BJ (cell line): ENCODE measurements around the gene PARM1. TPM values are rescaled to one million over a fixed set of nuclear protein-coding genes. Genes with fewer than 3 reads are reported as not detected.

Experiments
- CTCF ChIA-PET: fragments of 350-600 bp; formaldehyde crosslinking; extraction: SDS; loops from one replicate; lab custom pipeline; 2021; ENCODE audit warnings: antibody characterized with exemption, inconsistent platforms; lab: Yijun Ruan, JAX
- POLR2A ChIA-PET: fragments of 300-600 bp; sonication (Branson Sonifier 250); formaldehyde crosslinking; extraction: SDS; loops from one replicate; lab custom pipeline; 2021; ENCODE audit warnings: antibody characterized with exemption; lab: Charles Lee
- DNase-seq: peaks from one replicate; pipeline ENCODE4 v3.0.0-alpha.2; 2011; ENCODE audit warnings: low read depth
- H3K27me3 ChIP-seq: 2 replicates; pipeline ENCODE4 v1.6.0; 2011; ENCODE audit warnings: low read length; ENCODE audit not compliant: control insufficient read depth, insufficient read depth
- H3K36me3 ChIP-seq: 2 replicates; pipeline ENCODE4 v1.5.1; 2011; ENCODE audit warnings: low read length; ENCODE audit not compliant: control insufficient read depth, insufficient read depth
- H3K4me3 ChIP-seq: 2 replicates; pipeline ENCODE4 v1.5.1; 2011; ENCODE audit warnings: low read depth, mild to moderate bottlenecking, control low read depth, low read length
- polyA plus RNA-seq: library from polyadenylated mRNA; depleted of rRNA; stranded (reverse); fragments of >200 nt; gene quantifications from 2 replicates; pipeline ENCODE4 v1.2.3, GENCODE V29; 2011
- TF ChIP-seq, protein P1 (sequence below): IDR thresholded peaks from 2 replicates; pipeline ENCODE4 v1.5.1; 2011; ENCODE audit warnings: low read depth, mild to moderate bottlenecking, control low read depth, inconsistent platforms, low read length, moderate library complexity; ENCODE audit not compliant: insufficient read depth

The PARM1 gene
- polyA plus RNA-seq, 1 experiment, result 0.01 TPM

- CTCF ChIA-PET, result no interaction called here
- Histone ChIP-seq H3K27me3 (no peaks in the 10 kb centered on the region), H3K36me3 (no peaks in the 10 kb centered on the region), H3K4me3 (no peak overlapping the region)
- POLR2A ChIA-PET, result no interaction called here
- TF ChIP-seq, protein P1, sequence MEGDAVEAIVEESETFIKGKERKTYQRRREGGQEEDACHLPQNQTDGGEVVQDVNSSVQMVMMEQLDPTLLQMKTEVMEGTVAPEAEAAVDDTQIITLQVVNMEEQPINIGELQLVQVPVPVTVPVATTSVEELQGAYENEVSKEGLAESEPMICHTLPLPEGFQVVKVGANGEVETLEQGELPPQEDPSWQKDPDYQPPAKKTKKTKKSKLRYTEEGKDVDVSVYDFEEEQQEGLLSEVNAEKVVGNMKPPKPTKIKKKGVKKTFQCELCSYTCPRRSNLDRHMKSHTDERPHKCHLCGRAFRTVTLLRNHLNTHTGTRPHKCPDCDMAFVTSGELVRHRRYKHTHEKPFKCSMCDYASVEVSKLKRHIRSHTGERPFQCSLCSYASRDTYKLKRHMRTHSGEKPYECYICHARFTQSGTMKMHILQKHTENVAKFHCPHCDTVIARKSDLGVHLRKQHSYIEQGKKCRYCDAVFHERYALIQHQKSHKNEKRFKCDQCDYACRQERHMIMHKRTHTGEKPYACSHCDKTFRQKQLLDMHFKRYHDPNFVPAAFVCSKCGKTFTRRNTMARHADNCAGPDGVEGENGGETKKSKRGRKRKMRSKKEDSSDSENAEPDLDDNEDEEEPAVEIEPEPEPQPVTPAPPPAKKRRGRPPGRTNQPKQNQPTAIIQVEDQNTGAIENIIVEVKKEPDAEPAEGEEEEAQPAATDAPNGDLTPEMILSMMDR, result no peak
- no peak for DNase-seq
Observed at GRCh38 chr4:75057369-75057768, 124.5 kb downstream of the PARM1 start.

DNA sequence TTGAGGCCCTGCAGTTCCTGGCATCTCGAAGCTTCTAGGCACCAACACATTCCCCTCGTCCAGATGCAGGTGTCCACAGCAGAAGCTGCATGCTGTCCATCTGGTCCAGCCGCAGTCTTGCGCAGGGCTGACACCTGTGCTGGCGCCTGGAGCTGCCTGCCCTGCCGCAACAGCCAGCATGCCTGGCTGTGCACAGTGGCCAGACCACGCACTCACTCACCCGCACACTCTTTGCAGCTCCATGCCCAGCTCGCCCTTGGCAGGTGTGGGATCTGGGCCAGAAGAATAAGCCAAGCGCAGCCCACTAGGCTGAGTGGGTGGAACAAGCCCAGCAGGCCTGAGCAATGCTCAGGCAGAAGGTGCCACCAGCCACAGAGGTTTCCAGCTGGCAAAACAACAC lies 125.6 kb downstream of the PARM1 start:
- TF ChIP-seq, protein P1, result no peak
- POLR2A ChIA-PET, result no interaction called here
- CTCF ChIA-PET, result no interaction called here
- no peaks in the 10 kb centered on the region for H3K36me3 ChIP-seq
- no peaks in the 10 kb centered on the region for H3K27me3 ChIP-seq
- no peak overlapping the region for H3K4me3 ChIP-seq
- DNase-seq, result no peak

DNA sequence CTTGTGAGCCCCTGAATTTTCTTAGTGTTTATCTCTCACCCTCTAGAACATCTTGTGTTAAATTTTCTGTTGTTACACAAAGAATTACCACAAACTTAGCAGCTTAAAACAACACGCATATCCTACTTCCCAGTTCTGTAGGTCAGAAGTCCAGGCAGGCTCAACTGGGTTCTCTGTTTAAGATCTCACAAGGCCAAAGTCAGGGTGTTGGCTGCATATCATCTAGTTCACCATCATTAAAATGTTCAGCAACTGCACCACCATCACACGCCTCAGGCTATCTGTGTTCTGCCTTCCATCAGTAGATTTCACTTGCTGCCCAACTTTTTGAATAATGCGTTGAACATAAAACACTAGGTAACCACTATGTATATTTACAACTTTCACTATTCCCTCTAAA lies 130.5 kb downstream of the PARM1 start:
- TF ChIP-seq, protein P1, result no peak
- no peak for DNase-seq
- ChIA-PET POLR2A (no interaction called here), CTCF (no interaction called here)
- Histone ChIP-seq H3K4me3 (no peak overlapping the region), H3K27me3 (no peaks in the 10 kb centered on the region), H3K36me3 (no peaks in the 10 kb centered on the region)

GRCh38 chr4:75065909-75066308 lies 133.0 kb downstream of the PARM1 start:
- CTCF ChIA-PET, result no interaction called here
- POLR2A ChIA-PET, result no interaction called here

GRCh38 chr4:75069493-75070074 lies 136.7 kb downstream of the PARM1 start:
- Histone ChIP-seq H3K4me3 (no peak overlapping the region), H3K27me3 (no peaks in the 10 kb centered on the region), H3K36me3 (no peaks in the 10 kb centered on the region)
- no peak for DNase-seq
- POLR2A ChIA-PET, result no interaction called here
- TF ChIP-seq, protein P1, result no peak
- CTCF ChIA-PET, result no interaction called here

More at GRCh38 chr4:75065909-75066308, 133.0 kb downstream of the PARM1 start:
- Histone ChIP-seq H3K27me3 (no peaks in the 10 kb centered on the region), H3K36me3 (no peaks in the 10 kb centered on the region), H3K4me3 (no peak overlapping the region)
- DNase-seq, result no peak
- TF ChIP-seq, protein P1, result no peak
